Measurements from ENCODE around the gene MARCO. TPM values are rescaled to one million over a fixed set of nuclear protein-coding genes. Genes with fewer than 3 reads are reported as not detected.

The MARCO gene
- total and polyA plus RNA-seq, 2 of the 8 experiments (the other 6 are each of a cell fraction or from before 2014, with no cell fraction given), result not detected

DNA sequence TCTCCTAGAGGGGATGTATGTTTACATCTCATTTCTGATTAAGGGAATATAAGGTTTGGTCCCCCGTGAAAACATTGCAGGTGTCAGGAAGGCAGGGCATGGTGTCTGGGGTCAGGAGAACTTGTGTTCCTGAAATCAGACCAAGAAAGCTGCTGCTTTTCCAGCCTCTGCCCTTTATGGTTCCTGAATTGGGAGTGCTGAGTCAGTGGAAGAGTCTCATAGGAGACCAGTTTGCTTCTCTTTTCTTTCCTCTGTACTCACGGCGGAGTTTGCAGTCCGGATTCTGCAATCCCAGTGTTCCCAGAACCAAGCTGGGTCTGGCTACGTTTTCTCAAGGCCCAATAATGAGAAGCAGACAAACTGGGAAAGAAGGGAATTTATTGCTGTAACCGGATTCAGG lies 5.1 kb upstream of the MARCO start:
- Histone ChIP-seq H2BK12ac (ENCODE audit: low read depth, low read length) (no peak overlapping the region), H3K23me2 (ENCODE audit: low read depth, low read length) (no peaks in the 10 kb centered on the region), H3K27me3 (replicated peaks in 1 of 4; ENCODE audit: control insufficient read depth in 3 of 4, extremely low read depth in 1 of 4, insufficient read depth in 3 of 4, low read length in 3 of 4) (no peaks in the 10 kb centered on the region; a peak in 1 of 7 replicates), H3K9me3 (ENCODE audit: insufficient read depth in 2 of 2, low read depth in 1 of 2, low read length in 1 of 2) (peaks cover 0 to 3% of the 10 kb centered on the region in 2 experiments; a peak in 2 of 4 replicates), H3K79me1 (ENCODE audit: low read depth, low read length) (no peaks in the 10 kb centered on the region), H3K4me2 (ENCODE audit: insufficient read depth in 1 of 2, low read depth in 2 of 2, low read length in 2 of 2) (no peak overlapping the region), H3K9ac (replicated peaks in 1 of 4; ENCODE audit: extremely low read depth in 1 of 4, low read depth in 3 of 4, low read length in 3 of 4) (no peak overlapping the region; a peak in 1 of 7 replicates), H3K4me1 (replicated peaks in 1 of 4; ENCODE audit: control insufficient read depth in 3 of 4, insufficient read depth in 4 of 4, low read length in 3 of 4) (no peaks in the 10 kb centered on the region), H3K79me2 (ENCODE audit: control insufficient read depth in 1 of 2, insufficient read depth in 2 of 2, low read length in 2 of 2) (no peaks in the 10 kb centered on the region), H4K91ac (replicated peaks; ENCODE audit: insufficient read length, low read length) (no peak overlapping the region), H2AFZ (ENCODE audit: low read length) (no peak overlapping the region), H3K56ac (replicated peaks; ENCODE audit: insufficient read length, low read depth, low read length) (no peak overlapping the region), H4K5ac (ENCODE audit: insufficient read length, low read depth, low read length) (no peak overlapping the region), H2BK5ac (ENCODE audit: low read depth, low read length) (no peak overlapping the region), H4K20me1 (replicated peaks in 1 of 2; ENCODE audit: control insufficient read depth in 1 of 2, insufficient read depth in 2 of 2, low read length in 2 of 2) (no peaks in the 10 kb centered on the region), H3K27ac (ENCODE audit: low read depth, low read length) (no peak overlapping the region), H2AK5ac (ENCODE audit: low read depth, low read length) (no peak overlapping the region), H2BK15ac (ENCODE audit: low read length) (no peak overlapping the region), H3K4me3 (ENCODE audit: extremely low read depth in 1 of 4, insufficient read depth in 2 of 4, low read depth in 3 of 4, low read length in 4 of 4) (no peak overlapping the region), H4K8ac (ENCODE audit: extremely low read depth, insufficient read depth, low read length) (no peak overlapping the region), H3K23ac (ENCODE audit: insufficient read length) (no peak overlapping the region), H3K14ac (ENCODE audit: insufficient read length) (no peak overlapping the region), H3K4ac (replicated peaks; ENCODE audit: insufficient read length, low read depth, low read length) (no peak overlapping the region), H2BK120ac (replicated peaks; ENCODE audit: low read depth, low read length) (no peak overlapping the region), H2BK20ac (ENCODE audit: low read length) (no peak overlapping the region), H3K36me3 (ENCODE audit: control insufficient read depth in 2 of 4, insufficient read depth in 4 of 4, low read length in 3 of 4) (no peaks in the 10 kb centered on the region), H3K18ac (ENCODE audit: extremely low read depth, low read length) (no peak overlapping the region)
- DNase-seq (ENCODE audit: low read depth in 1 of 2, low spot score in 2 of 2), result no peak
- CTCF ChIA-PET (ENCODE audit: partially characterized antibody), result interaction anchor here (0.7 to 1.6 kb wide), 3 partner anchors 28 to 425 kb away, joined by 3 read pairs; no protein-coding TSS in a partner anchor
- FAIRE-seq, result no peak
- WGBS, 2 experiments (ENCODE audit: extremely low coverage in 1 of 2, insufficient coverage in 1 of 2, insufficient read length in 1 of 2, insufficient replicate concordance in 2 of 2, low coverage in 1 of 2, low lambda C conversion rate in 2 of 2, missing lambda C conversion rate in 1 of 2), result 86% methylated on average over 6 of the region's 6 CpGs; no CpG with 5 or more reads in 1 of the 2 experiments
- POLR2A ChIA-PET (ENCODE audit: partially characterized antibody), result no interaction called here
- TF ChIP-seq KDM5A (IDR thresholded peaks at IDR 0.05; ENCODE audit: low read length) (no peak), ZNF274 (IDR thresholded peaks at IDR 0.05; ENCODE audit: borderline replicate concordance, extremely low read depth, low read length) (no peak), RFX5 (IDR thresholded peaks at IDR 0.05; ENCODE audit: borderline replicate concordance, low read depth, low read length) (no peak), POU5F1 (IDR thresholded peaks at IDR 0.05; ENCODE audit: low read depth, low read length) (no peak), NANOG (IDR thresholded peaks at IDR 0.05; ENCODE audit: insufficient read depth, low read depth, low read length, poor library complexity, severe bottlenecking) (no peak), YY1 (IDR thresholded peaks at IDR 0.05; ENCODE audit: low read depth, low read length) (no peak), CEBPB (IDR thresholded peaks at IDR 0.05; ENCODE audit: low read depth, low read length) (no peak), SP4 (IDR thresholded peaks at IDR 0.05; ENCODE audit: low read length) (no peak), HDAC2 (IDR thresholded peaks at IDR 0.05; ENCODE audit: borderline replicate concordance in 1 of 2, low read depth in 2 of 2, low read length in 2 of 2) (no peak), ASH2L (IDR thresholded peaks at IDR 0.05; ENCODE audit: low read length) (no peak), SP1 (IDR thresholded peaks at IDR 0.05; ENCODE audit: low read depth, low read length) (no peak), EP300 (IDR thresholded peaks at IDR 0.05; ENCODE audit: borderline replicate concordance in 1 of 2, low read depth in 2 of 2, low read length in 2 of 2) (no peak)

Measured in H1 (cell line).